Measurements from ENCODE around the gene PDCD1LG2.
"Not testable (repeated sequence)": the region's sequence is repeated elsewhere in the genome, so short reads cannot be mapped to it uniquely, and the experiment has no call there.

The PDCD1LG2 gene

DNA sequence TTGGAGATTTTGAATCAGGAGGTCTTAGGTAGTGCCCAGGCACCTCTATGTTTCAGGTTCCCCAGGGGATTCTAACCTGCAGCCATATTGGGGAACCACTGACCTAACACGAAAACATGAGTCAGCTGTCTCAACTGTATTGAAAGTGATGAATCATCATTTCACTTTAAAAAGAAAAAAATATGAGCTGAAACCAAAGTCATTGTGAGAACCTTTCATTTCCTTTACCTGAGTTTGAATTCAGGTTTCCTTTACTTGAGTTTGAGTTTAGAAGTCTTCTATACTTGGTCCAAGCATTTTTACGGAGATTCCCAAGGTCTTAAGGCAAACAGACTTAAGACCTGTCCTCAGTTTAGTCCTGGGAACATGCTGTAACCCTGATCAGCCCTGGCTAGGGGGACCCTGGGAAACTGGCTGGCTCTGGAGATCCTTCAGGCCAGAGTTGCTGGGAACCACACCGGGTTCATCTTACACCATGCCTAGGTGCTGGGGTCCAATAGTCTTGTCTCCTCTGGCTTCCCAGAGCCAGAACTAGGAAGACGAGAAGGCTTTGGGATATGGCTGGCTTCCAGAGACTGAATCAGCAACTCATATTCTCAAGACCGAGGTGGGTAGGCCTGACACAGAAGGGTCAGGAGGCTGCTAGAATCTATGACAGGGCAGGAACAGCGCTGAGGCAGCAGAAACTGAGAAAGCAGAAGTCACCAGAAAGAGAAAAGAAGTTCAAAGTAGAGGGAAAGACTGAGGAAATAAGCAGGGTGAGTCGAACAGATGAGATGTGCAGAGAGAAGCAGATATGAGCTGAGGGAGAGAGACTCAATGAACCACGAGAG is 16.4 kb upstream of the PDCD1LG2 start:
- no peak for DNase-seq (ENCODE audit: low read depth, low spot score)

DNA sequence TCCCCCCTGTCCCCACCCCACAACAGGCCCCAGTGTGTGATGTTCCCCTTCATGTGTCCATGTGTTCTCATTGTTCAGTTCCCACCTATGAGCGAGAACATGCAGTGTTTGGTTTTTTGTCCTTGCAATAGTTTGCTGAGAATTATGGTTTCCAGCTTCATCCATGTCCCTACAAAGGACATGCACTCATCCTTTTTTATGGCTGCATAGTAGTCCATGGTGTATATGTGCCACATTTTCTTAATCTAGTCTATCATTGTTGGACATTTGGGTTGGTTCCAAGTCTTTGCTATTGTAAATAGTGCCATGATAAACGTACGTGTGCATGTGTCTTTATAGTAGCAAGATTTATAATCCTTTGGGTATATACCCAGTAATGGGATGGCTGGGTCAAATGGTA is 15.6 kb upstream of the PDCD1LG2 start:
- not testable (repeated sequence) for DNase-seq (ENCODE audit: low read depth, low spot score)

DNA sequence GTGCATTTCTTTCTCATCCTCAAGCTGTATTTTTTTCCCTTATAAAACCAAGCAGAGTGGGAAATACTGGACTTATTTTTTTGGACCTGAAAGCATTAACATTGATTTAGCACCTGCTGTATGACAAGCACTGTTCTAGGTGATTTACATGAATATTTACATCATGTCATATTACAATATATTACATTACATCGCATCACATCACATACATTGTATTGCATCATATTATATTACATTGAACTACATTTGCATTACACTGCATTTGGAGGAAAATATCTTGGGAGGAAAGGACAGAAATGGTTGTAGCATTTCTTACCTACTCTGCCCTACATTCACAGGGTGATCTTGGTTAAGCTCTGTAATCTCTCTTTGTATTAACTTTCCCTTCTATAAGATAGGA is 11.2 kb upstream of the PDCD1LG2 start:
- no peak for DNase-seq (ENCODE audit: low read depth, low spot score)

DNA sequence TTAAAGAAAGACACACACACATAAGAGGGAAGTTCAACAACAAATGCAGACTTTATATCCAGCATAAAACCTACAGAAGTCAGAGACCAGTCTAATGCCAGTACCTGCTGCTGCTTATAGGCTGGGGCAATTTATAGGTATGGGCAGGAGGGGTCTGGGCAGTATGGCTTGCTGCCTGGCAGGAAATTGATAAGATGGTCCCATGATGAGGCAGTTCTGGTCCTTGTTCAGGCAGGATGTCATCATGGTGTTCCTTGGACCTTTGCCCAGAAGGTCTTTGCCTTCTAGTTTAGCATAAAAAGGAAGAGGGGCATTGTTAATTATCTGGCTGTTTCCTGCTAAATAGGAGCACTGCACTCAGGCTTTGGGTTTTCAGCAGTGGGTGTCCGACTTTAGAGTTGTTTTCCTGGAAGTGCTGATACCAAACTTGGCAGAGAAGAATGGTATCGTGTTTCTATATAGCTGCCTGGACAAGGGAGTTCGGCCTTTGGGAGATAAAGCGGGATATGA is 10.4 kb upstream of the PDCD1LG2 start:
- no peak for DNase-seq (ENCODE audit: low read depth, low spot score)

DNA sequence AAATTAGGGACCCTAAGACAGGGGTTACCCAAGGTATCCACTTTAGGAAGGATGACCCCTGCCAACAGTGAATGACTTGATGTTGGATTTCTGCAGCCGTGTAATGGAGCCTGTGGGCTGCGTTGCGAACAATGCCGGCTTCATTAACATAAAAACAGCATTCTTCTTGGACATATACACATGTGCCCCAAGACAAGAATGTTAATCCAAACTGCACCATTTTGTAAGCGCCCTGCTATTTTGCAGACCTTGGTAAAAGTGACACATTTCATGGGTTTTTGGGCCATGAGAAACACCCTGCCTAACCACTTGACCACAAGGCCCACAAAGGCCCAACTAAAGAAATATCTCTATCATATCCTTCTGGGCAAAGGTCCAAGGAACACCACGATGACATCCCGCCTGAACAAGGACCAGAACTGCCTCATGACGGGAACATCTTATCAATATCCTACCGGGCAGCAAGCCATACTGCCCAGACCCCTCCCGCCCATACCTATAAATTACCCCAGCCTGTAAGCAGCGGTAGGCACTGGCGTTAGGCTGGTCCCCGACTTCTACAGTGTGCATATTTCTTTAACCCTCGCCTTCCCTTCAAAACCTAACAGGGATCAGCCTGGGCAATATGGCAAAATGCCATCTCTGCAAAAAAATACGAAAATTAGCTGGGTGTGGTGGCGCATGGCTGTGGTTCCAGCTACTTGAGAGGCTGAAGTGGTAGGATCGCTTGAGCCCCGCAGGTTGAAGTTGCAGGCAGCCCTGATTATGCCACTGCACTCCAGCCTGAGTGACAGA is 9.7 kb upstream of the PDCD1LG2 start:
- no peak for DNase-seq (ENCODE audit: low read depth, low spot score)

DNA sequence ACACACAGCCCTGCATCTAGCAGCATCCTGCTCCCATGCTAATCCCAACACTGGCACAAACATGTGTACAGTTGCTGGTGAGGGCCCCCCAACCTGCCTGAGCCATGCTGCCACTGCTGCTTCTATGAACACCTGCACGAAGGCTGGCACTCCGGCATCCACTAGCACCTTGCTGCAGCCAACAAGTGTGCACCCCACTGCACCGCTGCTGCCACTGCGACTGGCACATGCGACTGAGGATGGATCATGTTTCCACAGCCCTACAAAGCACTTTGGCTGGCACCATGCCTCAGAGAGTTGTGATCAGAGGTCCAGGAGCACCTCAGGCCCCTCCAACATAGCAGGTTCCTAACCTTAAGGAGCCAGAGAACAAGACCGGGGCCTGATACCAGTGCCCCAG is 7.8 kb upstream of the PDCD1LG2 start:
- no peak for DNase-seq (ENCODE audit: low read depth, low spot score)

DNA sequence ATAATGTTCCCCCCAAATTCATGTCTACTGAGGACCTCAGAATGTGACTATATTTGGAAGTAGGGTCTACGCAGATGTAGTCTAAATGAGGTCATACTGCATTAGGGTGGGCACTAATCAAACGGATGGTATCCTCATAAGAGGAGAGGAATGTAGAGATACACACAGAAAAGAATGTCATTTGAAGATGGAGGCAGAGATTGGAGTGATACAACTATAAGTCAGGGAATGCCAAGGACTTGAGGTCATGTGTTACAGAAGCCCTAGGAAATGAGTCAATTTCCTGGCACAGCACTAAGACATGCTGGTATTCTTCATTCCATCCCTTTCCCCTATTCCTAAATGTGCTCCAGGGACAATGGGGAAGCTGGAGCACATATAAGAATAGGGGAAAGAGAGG is 758 bp upstream of the PDCD1LG2 start:
- DNase-seq (ENCODE audit: low read depth, low spot score): no peak

DNA sequence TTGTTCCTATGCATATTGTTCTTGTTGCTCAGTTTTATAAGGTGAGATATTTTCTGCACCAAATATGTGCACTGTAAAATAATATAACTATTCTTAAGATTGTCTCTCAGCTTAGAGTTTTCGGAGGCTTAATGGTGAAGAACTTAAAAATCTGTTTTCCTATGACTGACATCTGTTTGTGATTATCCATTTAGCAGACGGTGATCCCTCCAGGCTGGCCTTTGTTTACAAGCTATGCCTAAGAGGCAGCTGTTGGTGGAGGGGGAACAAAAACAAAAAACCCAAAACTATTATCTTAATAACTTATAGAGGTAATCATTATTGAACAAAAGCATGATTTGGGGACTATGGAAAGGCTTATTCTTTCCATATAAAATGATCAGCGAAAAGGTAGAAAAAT is 658 bp downstream of the PDCD1LG2 start:
- DNase-seq (ENCODE audit: low read depth, low spot score): no peak

DNA sequence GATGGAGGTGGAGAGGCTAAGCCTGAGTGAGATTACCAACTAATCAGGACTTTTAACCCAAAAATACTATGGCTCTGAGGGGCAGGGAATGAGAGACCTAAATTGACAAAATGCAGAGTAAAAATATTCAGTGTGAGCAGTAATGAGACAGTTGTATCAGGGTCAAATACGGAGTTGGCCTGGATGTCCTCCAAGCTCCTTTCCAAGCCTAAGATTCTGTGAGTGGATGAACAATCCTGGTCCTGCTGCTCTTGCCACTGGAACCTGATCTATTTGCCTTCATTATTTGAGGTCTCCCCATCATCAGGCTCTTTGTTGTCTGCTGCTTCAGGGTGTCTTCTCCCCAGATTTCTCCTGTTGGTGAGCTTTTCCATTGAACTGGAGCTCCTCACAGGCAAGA is 1.1 kb downstream of the PDCD1LG2 start:
- DNase-seq (ENCODE audit: low read depth, low spot score): no peak

DNA sequence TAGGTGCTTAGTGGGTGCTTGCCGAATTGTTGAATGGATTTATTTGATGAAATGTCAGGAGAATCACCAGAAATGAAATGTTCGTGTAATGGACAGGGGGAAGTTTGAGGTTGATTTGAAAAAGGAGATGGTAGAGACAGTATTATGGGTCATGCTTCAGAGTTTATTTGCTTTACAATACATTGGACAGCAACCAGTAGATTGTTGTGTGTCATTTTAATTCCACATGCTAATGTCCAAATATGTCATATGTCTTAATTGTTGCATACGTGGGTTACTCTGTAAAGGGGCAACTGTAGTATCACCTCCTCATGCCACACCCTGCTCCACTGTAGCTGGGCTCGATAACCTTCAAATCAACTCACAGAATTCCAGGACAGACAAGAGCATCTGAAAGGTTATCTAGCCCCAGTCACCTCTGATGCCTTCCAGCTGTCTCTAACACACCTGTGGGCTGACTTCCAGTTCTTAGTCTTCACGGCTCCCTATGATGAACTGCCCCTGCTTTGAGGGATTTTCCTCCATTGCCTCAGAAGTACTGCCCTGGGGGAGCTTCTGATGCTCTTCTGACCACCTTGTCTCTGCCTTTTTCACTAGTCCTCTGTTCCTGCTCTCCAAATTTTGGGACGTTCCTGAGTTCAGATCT is 1.7 kb downstream of the PDCD1LG2 start:
- DNase-seq (ENCODE audit: low read depth, low spot score): no peak

DNA sequence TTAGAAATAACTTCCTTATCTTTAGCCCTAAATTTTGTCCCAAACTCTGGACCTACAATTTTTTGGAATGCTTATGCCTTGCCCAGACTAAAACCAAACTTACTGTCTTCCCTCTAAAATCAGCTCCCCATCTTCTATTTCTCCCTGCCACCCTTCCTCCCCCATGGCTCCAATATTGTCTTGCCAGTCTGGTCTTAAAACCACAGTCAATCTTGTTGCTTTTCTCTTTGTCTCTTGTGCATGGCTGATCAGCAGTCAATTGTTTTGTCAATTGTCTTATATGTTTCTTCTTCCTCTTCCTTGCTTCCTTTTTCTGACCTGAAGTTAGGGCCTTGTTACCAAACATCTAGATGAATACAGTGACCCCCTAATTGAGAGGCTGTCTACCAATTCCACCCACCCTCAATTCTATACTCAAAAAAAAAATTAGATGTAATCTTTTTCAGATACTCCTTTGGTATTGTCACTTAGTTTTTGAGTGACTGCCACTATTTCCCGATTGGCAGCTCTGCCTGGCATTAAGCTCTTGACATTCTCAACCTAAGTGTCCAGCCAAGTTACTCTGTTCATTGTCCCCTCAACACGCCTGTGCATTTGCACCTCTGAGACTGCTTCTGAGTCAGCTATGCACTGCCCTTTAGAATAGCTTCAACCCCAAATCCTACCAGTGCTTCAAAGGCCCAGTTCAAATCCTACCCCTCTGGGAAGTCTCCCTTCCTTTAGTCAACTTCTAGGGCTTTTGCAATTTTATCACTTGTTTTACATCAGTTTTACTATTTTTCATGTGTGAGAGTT is 2.5 kb downstream of the PDCD1LG2 start:
- no peak for DNase-seq (ENCODE audit: low read depth, low spot score)

DNA sequence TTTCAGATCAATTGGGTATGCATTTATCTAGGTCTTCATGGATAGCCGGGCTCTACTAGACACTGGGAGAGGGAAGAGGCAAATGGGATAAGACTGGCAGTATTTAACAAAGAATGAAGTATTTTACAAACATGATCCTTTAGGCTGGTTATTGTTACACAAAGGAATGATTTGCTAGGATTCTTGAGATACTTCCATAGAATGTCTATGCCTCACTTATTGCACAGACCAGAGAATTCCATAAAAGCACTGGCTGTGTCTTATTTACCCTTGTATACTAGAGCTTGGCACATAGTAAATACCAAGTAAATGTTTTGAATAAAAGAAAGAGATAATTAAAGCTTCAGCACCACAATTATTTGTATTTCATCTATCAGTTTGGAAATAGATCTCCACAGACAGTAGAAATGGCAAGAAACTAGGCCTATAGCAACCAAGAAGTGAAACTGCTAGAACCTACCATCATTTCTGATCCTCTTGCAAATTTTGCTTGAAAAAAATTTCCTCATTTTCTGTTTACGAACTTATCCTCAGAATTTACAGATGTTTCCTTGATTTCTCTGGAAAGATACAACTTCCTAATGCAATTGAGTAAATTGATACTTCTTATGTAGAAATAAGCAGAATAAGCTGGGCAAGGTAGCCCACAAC is 3.8 kb downstream of the PDCD1LG2 start:
- no peak for DNase-seq (ENCODE audit: low read depth, low spot score)

DNA sequence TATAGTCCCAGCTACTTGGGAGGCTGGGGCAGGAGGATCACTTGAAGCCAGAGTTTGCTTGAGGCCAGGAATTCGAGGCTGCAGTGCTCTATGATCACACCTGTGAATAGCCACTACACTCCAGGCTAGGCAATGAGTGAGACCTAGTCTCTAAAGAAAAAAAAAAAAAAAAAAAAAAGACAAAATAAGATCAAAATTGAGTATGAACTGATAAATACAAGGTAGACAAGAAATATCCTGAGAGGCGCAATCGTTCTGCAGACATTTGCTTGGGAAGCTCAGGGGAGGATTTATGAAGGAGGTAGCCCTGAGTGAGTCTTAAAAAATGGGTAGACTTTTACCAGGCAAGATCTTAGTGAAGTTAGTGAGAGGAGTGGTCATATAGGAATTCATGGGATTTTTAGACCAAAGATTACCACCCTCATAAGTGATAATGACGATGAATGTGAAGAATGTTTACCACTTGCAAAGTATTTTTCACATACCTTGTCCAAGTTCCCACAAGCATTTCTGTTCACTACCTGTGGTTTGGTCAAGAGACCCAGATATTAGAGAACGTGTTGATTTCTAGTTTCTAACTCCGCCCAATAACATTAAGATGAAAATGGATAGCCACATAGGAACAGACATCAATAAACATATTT is 4.4 kb downstream of the PDCD1LG2 start:
- DNase-seq (ENCODE audit: low read depth, low spot score): no peak

DNA sequence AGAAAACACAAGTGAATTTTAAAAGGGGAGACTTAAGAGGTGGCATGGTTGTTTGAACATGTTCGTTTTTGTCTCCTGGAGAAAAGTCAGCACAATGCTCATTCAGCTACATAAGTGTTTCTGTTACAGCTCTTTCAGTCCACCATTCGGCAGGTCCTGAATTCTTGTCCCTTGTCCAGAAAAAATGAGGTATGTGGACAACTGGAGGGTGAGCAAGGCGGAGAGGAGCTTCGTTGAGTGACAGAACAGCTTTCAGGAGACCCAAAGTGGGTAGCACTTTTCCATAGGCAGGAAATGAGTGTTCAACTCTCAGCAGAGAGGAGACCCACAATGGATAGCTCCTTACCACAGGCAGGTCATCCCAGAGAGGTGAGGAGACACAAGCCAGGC is 4.9 kb downstream of the PDCD1LG2 start:
- DNase-seq (ENCODE audit: low read depth, low spot score): no peak

DNA sequence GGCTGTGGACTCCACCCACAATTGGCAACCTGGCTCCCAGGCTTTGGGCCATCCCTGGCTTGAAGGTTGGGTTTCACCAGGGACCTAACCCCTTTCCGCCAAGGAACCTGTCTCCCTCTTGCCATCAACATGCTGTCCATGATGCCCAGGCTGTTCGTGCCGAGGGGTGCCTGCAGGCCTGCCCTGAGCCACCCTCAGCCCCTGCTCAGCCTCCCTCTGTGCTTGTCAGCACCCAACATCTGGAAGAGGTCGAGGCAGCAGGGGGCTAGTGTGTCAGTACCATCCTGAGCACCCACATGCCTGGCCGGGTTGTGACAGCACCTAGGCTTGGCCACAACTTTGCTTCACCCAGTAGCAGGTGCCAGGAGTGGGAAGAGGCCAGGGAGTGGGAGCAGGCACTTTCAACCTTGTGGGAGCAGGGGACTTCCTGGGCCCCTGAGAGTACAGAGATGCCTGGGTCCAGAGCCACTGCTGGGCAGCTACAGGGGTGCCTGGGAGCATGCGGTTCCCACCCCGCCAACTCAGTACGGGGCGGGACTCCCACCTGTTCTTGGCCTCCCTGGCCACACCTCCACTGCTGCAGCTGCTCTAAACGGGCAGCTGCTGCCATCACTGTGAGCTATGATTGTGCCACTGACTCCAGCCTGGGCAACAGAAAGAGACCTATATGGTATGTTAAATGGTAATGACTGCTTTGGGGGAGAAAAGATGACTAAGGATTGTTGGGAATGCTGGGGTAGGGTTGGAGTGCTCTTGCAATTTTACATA is 6.3 kb downstream of the PDCD1LG2 start:
- DNase-seq (ENCODE audit: low read depth, low spot score): no peak

DNA sequence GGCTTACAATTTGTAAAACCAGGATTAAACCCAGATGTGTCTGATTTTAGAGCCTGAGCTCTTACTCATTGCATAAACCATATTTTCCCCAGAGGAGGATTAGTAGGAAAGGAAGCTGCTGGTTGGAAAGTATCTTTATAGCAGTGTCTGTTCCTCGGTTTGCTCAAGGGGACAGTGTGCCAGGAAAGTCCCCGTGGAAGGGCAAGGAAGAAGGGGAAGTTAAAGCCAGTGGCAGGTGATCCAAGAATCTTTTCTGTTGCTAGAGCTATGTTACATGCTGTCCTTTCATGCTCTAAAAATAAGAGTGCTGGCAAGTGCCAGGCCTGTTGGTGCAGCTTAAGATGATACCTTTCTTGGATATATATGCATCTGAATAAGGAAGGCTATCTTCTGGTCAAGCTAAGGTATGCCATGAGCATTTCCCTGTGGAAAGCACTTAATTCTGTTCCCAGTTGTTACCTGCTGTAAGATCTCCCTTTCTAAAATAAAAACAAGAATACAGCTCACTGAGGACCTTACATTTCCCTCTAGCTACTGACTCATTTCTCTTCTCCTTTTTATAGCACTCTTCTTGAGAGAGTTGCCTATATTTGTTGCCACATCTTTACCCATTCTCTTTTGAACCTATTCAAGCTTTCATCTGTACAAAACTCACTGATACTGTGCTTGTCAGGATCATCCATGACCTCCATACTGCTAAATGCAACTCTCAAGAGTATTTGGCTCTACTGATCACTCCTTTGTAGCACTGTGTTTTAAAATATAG is 8.0 kb downstream of the PDCD1LG2 start:
- DNase-seq (ENCODE audit: low read depth, low spot score): no peak

DNA sequence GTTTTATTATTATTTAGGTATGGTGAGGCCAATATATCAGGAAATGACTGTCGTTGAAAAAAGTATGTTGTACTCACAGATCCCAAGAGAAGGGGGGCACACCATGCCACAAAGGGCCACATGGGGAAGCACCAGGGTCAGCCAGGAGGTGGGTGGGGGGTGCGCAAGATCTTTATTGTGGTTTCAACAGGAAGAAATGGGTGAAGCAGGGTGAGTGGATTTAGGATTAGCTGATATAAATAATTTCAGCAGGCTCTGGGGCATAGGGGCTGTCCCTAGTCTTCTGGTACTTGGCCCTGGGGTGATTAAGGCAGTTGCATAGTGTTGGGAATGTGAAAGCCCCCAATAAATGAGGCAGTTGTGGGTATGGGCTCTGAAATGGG is 8.6 kb downstream of the PDCD1LG2 start:
- DNase-seq (ENCODE audit: low read depth, low spot score): no peak

DNA sequence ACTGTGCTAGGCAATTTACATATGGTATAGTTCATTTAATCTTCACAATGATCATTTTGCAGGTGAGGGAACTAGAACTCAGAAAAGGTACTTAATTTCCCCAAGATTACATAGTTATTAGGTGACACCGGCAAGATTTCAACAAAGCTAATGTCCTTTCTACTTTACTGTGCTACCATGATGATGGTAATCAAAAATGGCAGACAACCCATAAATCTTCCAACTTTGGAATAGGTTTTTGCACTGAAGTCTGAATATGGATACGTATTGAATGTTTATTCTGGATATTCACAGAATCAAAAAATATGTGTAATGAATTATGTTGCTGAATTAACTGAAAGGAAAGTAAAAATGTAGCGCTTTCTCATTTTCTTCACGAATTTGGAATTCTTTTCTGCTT is 13.8 kb downstream of the PDCD1LG2 start:
- no peak for DNase-seq (ENCODE audit: low read depth, low spot score)

DNA sequence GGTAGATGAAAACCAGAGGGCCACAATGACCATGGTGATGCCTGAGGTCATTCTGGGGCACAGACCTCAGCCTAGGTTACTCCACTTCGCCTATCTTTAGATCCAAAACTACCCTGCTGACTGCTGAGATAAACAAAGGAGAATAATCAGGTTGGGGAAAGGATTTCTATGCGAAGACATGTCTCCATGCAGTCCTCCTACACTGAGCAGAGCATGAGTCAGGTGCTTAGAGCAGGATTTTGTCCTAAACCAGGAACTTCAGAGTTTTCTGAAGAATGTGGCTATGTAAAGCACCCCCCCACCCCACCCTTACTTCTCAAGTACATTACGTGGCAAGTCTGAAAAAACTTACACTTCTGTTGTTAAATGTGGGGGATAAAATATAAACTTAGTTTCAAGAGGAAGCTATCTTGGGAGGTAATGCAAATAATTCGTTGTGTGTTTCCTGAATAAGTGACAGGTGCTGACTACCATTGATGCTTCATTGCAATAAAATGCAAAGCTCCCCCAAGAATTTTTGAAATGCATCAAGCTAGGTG is 19.4 kb downstream of the PDCD1LG2 start:
- no peak for DNase-seq (ENCODE audit: low read depth, low spot score)
